H1 (cell line): Measurements from ENCODE around the gene FARP2. TPM values are rescaled to one million over a fixed set of nuclear protein-coding genes. Genes with fewer than 3 reads are reported as not detected.

ENCODE experiments used
- TAF7 ChIP-seq: optimal IDR thresholded peaks from 2 replicates; pipeline ENCODE3; 2011; ENCODE audit warnings: low read depth, mild to moderate bottlenecking, inconsistent platforms, low read length, moderate library complexity, borderline replicate concordance
- polyA plus RNA-seq, 7 experiments: library from polyadenylated mRNA; depleted of rRNA in 3 of 7; stranded (reverse) in 5 of 7; unstranded in 2 of 7; fragments of >200 nt in 5 of 7; fragments of 200-250 nt in 2 of 7; gene quantifications; 1 replicate in 5 of 7; 2 replicates in 1 of 7; 4 replicates in 1 of 7; pipeline versions ENCODE4 v1.2.1 to v1.2.3, GENCODE V29; 2011 to 2013; ENCODE audit warnings: missing spikeins in 2 of 7, mixed read lengths in 2 of 7
- total RNA-seq: library from RNA; stranded (reverse); fragmentation: NEBNext Ultra II Directional; extraction: Animal tissue kit (Norgen Biotek cat#: 25700); gene quantifications from 2 replicates; pipeline ENCODE4 v1.2.1, GENCODE V29; 2021

Gene FARP2
- total and polyA plus RNA-seq, 2 of the 8 experiments (the other 6 are each of a cell fraction or from before 2014, with no cell fraction given): 12.4 to 33.4 TPM

DNA sequence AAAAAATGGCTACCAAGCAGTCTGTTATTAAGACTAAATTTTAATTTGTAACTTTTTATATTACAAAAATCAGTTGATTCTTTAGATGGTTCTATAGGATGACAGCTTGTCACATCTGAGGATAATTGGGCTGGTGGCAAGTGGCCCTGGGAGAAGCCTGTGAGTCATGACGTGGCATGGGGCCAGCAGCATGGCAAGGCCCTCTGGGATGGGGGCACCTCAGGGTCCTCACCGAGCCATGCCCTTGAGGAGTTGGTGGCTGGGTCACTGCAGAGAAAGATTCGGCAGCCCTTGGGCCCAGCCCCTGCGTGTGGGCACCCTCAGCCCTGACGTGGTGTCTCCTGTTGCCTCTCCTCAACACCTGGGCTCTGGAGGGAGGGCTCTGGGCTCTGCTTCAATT is 102.6 kb downstream of the FARP2 start (continued):
- no peak for TF ChIP-seq TAF7
